Osteoblast (primary cell): ENCODE data around the gene CHSY3. TPM values are rescaled to one million over a fixed set of nuclear protein-coding genes. Genes with fewer than 3 reads are reported as not detected.
A peak's percentile ranks its signal among the peaks of the same experiment; 100 is the strongest.

ENCODE experiments used
- DNase-seq: peaks from one replicate; pipeline ENCODE4 v3.0.0; 2011; ENCODE audit warnings: low spot score, mixed read lengths; ENCODE audit not compliant: insufficient read length; ENCODE audit errors: missing footprints
- H2AFZ ChIP-seq: 2 replicates; pipeline ENCODE4 v1.6.0; 2011; ENCODE audit warnings: mild to moderate bottlenecking, low read length
- H3K27ac ChIP-seq: 2 replicates; pipeline ENCODE4 v1.5.1; 2011; ENCODE audit warnings: mild to moderate bottlenecking, low read depth, low read length, moderate library complexity
- H3K27me3 ChIP-seq: 2 replicates; pipeline ENCODE4 v1.6.0; 2012; ENCODE audit warnings: mild to moderate bottlenecking, control low read depth, inconsistent platforms, low read length, moderate library complexity; ENCODE audit not compliant: insufficient read depth
- H3K36me3 ChIP-seq: 2 replicates; pipeline ENCODE4 v1.5.1; 2011; ENCODE audit warnings: mild to moderate bottlenecking, low read length, control low read depth, moderate library complexity; ENCODE audit not compliant: insufficient read depth
- H3K4me1 ChIP-seq: 2 replicates; pipeline ENCODE4 v1.5.1; 2011; ENCODE audit warnings: mild to moderate bottlenecking, low read length, control low read depth, moderate library complexity; ENCODE audit not compliant: insufficient read depth
- H3K4me2 ChIP-seq: 2 replicates; pipeline ENCODE4 v1.6.0; 2011; ENCODE audit warnings: mild to moderate bottlenecking, low read length; ENCODE audit not compliant: insufficient read depth
- H3K4me3 ChIP-seq: fragments of 200-600 bp; sonication (generic); 3 replicates; pipeline ENCODE4 v1.5.1; 2012; ENCODE audit warnings: mild to moderate bottlenecking, low read length, inconsistent platforms; ENCODE audit not compliant: insufficient read depth
- H3K79me2 ChIP-seq: 2 replicates; pipeline ENCODE4 v1.6.0; 2012; ENCODE audit warnings: mild to moderate bottlenecking, low read length, control low read depth, inconsistent platforms; ENCODE audit not compliant: insufficient read depth
- H3K9me3 ChIP-seq: 2 replicates; pipeline ENCODE4 v1.5.1; 2011; ENCODE audit warnings: low read depth, low read length, control low read depth
- H4K20me1 ChIP-seq: 2 replicates; pipeline ENCODE4 v1.6.0; 2012; ENCODE audit warnings: mild to moderate bottlenecking, low read length, control low read depth; ENCODE audit not compliant: insufficient read depth
- CTCF ChIP-seq: IDR thresholded peaks from 2 replicates; pipeline ENCODE4 v1.5.1; 2011; ENCODE audit warnings: mild to moderate bottlenecking, low read depth, low read length, moderate library complexity; ENCODE audit errors: extremely low read depth
- total RNA-seq: library from RNA; depleted of rRNA; stranded (reverse); fragments of >200 nt; gene quantifications from 2 replicates; pipeline ENCODE4 v1.2.3, GENCODE V29; 2012

CHSY3 gene
- total RNA-seq, 1 donor, result 12.3 TPM

- Histone ChIP-seq H3K4me1 (peaks cover 3% of the 10 kb centered on the region), H3K27ac (no peak overlapping the region), H3K36me3 (no peaks in the 10 kb centered on the region), H3K4me3 (no peak overlapping the region), H4K20me1 (no peaks in the 10 kb centered on the region), H2AFZ (no peak overlapping the region), H3K9me3 (no peaks in the 10 kb centered on the region), H3K27me3 (no peaks in the 10 kb centered on the region), H3K79me2 (no peaks in the 10 kb centered on the region), H3K4me2 (no peak overlapping the region)
- no peak for DNase-seq
- no peak for TF ChIP-seq CTCF
These were observed 255.7 kb downstream of the CHSY3 start for GRCh38 chr5:130159968-130160367.

GRCh38 chr5:130164966-130165365, 260.7 kb downstream of the CHSY3 start:
- DNase-seq, result no peak
- H3K27ac ChIP-seq, result no peak overlapping the region

DNA sequence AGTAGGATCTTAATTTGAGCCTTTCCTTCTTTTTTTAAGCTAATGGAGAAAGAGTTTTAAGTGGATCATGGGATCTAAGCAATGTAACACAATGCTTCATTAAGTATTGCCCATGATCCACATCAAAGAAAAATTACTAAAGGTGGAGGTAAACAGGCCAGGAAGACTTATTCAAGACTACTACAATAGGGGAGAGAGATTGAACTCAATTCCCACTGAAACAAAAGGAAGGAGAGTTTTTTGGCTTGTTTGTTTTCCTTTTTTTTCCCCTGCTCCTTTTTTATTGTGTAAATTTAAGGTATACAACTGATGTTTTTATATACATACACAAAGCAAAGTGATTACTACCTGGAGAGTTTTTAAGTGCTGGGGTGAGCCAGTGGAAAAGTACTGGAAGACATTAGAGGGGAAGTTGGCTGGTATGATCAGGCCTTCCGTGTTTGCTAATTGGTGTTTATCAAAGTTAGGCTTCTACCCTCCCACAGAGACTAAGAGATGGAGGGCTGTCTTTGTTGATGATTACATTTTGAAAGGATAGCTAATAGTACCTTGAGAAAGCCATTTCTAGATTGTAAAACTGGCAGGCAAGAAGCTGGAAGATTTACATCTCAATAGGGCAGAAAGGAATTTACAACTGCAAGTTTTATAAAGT, 262.7 kb downstream of the CHSY3 start:
- H3K36me3 ChIP-seq, result no peaks in the 10 kb centered on the region
- no peak overlapping the region for H3K27ac ChIP-seq
- no peak overlapping the region for H3K4me3 ChIP-seq
- no peaks in the 10 kb centered on the region for H3K27me3 ChIP-seq
- no peaks in the 10 kb centered on the region for H4K20me1 ChIP-seq
- H3K4me2 ChIP-seq, result no peak overlapping the region
- H3K79me2 ChIP-seq, result no peaks in the 10 kb centered on the region
- DNase-seq, result no peak
- TF ChIP-seq CTCF, result no peak
- H2AFZ ChIP-seq, result no peak overlapping the region
- peaks cover 4% of the 10 kb centered on the region for H3K4me1 ChIP-seq
- no peaks in the 10 kb centered on the region for H3K9me3 ChIP-seq

More at GRCh38 chr5:130164966-130165365, 260.7 kb downstream of the CHSY3 start:
- Histone ChIP-seq H2AFZ (no peak overlapping the region), H3K4me1 (peaks cover 4% of the 10 kb centered on the region), H3K79me2 (no peaks in the 10 kb centered on the region), H3K4me2 (no peak overlapping the region), H3K9me3 (no peaks in the 10 kb centered on the region), H3K4me3 (no peak overlapping the region), H4K20me1 (no peaks in the 10 kb centered on the region), H3K36me3 (no peaks in the 10 kb centered on the region), H3K27me3 (no peaks in the 10 kb centered on the region)
- TF ChIP-seq CTCF, result no peak

DNA sequence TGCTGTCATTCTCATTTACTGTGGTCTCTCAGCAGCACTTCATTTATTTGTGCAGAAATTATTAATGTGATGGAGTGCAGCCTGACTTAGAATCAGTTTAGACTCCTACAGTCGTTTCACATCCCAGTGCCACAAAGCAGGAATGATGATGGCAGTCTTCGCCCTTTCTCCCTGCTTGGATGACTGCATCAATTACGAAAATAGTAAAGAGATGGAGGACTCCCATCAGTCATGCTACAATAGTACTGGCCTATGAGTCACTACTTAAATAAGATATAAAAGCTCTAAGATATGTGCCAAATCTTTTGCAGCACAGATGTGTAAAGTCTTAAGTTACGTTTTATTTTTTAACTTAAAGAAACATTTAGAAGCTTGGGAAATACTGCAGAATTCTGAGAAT, 263.9 kb downstream of the CHSY3 start:
- Histone ChIP-seq H3K27ac (no peak overlapping the region), H3K4me3 (no peak overlapping the region), H3K79me2 (no peaks in the 10 kb centered on the region), H3K4me1 (peaks cover 4% of the 10 kb centered on the region), H3K36me3 (no peaks in the 10 kb centered on the region), H3K9me3 (no peaks in the 10 kb centered on the region), H4K20me1 (no peaks in the 10 kb centered on the region), H3K4me2 (peak overlapping the region; percentile 21), H2AFZ (no peak overlapping the region), H3K27me3 (no peaks in the 10 kb centered on the region)
- TF ChIP-seq CTCF, result no peak
- no peak for DNase-seq
